ENCODE data around the gene IL2RA. TPM values are rescaled to one million over a fixed set of nuclear protein-coding genes. Genes with fewer than 3 reads are reported as not detected.

IL2RA gene
- total and polyA plus RNA-seq, 7 donors: 0.08 to 1.8 (median 0.20) TPM

- intact Hi-C loops (cut with DNase I): no loop called here
- H3K4me1 ChIP-seq: no peaks in the 10 kb centered on the region
- TF ChIP-seq CTCF (IDR thresholded peaks at IDR 0.05): no peak
- no peaks in the 10 kb centered on the region for H3K27me3 ChIP-seq (ENCODE audit: insufficient read depth in 3 of 3, low read length in 2 of 3)
- DNase-seq (no peak), ATAC-seq (no peak)
- no peak overlapping the region for H3K4me3 ChIP-seq
- H3K27ac ChIP-seq: no peak overlapping the region
- H3K36me3 ChIP-seq (ENCODE audit: insufficient read depth in 1 of 2, low read depth in 1 of 2): no peaks in the 10 kb centered on the region
- 62 to 74% (median 64%) methylated on average over 12 of the region's 12 CpGs for WGBS, 3 donors
- H3K9me3 ChIP-seq: no peaks in the 10 kb centered on the region
Observed at GRCh38 chr10:6023661-6024333, 38.4 kb downstream of the IL2RA start.

GRCh38 chr10:6022660-6023059 is 39.5 kb downstream of the IL2RA start:
- DNase-seq (no peak), ATAC-seq (no peak)
- Histone ChIP-seq H3K27ac (no peak overlapping the region), H3K27me3 (ENCODE audit: insufficient read depth in 3 of 3, low read length in 2 of 3) (no peaks in the 10 kb centered on the region), H3K9me3 (no peaks in the 10 kb centered on the region), H3K4me1 (no peaks in the 10 kb centered on the region), H3K36me3 (ENCODE audit: insufficient read depth in 1 of 2, low read depth in 1 of 2) (no peaks in the 10 kb centered on the region), H3K4me3 (no peak overlapping the region)
- 39 to 56% (median 42%) methylated on average over 3 of the region's 3 CpGs for WGBS, 3 donors
- intact Hi-C loops (cut with DNase I): no loop called here
- no peak for TF ChIP-seq CTCF (IDR thresholded peaks at IDR 0.05)

- intact Hi-C loops (cut with DNase I): no loop called here
- no peak overlapping the region for H3K27ac ChIP-seq
- peak in 1 of 2 donors; percentile 33 for DNase-seq
- TF ChIP-seq CTCF (IDR thresholded peaks at IDR 0.05): no peak
- H3K36me3 ChIP-seq (ENCODE audit: insufficient read depth in 1 of 2, low read depth in 1 of 2): no peaks in the 10 kb centered on the region
- 78 to 83% (median 83%) methylated on average over 9 of the region's 9 CpGs for WGBS, 3 donors
- no peak for ATAC-seq
- H3K27me3 ChIP-seq (ENCODE audit: insufficient read depth in 3 of 3, low read length in 2 of 3): no peaks in the 10 kb centered on the region
- H3K4me1 ChIP-seq: no peaks in the 10 kb centered on the region
- no peak overlapping the region for H3K4me3 ChIP-seq
- no peaks in the 10 kb centered on the region for H3K9me3 ChIP-seq
Observed at GRCh38 chr10:6020826-6021225, 41.3 kb downstream of the IL2RA start.

GRCh38 chr10:6019796-6020195 is 42.4 kb downstream of the IL2RA start:
- DNase-seq: no peak
- intact Hi-C loops (cut with DNase I): loop anchor here (5.0 kb wide), 2 partner anchors 63 to 383 kb away; no protein-coding TSS in a partner anchor
- no peaks in the 10 kb centered on the region for H3K36me3 ChIP-seq (ENCODE audit: insufficient read depth in 1 of 2, low read depth in 1 of 2)
- WGBS, 3 donors: 78 to 82% (median 80%) methylated on average over 12 of the region's 12 CpGs
- H3K4me1 ChIP-seq: no peaks in the 10 kb centered on the region
- no peak for TF ChIP-seq CTCF (IDR thresholded peaks at IDR 0.05)
- no peak for ATAC-seq
- H3K9me3 ChIP-seq: no peaks in the 10 kb centered on the region
- no peak overlapping the region for H3K4me3 ChIP-seq
- no peaks in the 10 kb centered on the region for H3K27me3 ChIP-seq (ENCODE audit: insufficient read depth in 3 of 3, low read length in 2 of 3)
- no peak overlapping the region for H3K27ac ChIP-seq

Measured in psoas muscle (tissue), 8 donors.